ENCODE measurements around the gene PPP1R3F.
A peak's percentile ranks its signal among the peaks of the same experiment; 100 is the strongest.

The PPP1R3F gene

DNA sequence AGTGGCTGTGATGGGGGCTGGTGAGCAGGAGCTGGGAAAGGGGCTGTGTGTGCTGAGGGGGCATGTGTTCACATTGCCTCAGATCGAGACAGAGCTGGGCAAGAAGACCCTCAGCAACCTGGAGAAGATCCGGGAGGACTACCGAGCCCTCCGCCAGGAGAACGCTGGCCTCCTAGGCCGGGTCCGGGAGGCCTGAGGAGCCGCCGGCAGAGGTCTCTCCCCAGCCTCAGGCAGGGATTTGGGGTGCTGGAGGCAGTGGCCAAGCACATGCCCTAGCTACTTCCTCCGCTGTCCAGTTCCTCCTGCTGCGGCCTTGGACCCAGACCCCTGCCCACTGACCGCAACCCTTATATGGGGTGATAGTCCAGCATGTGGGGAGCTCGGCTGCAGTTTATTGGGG is 19.5 kb upstream of the PPP1R3F start:
- DNase-seq: no peak

DNA sequence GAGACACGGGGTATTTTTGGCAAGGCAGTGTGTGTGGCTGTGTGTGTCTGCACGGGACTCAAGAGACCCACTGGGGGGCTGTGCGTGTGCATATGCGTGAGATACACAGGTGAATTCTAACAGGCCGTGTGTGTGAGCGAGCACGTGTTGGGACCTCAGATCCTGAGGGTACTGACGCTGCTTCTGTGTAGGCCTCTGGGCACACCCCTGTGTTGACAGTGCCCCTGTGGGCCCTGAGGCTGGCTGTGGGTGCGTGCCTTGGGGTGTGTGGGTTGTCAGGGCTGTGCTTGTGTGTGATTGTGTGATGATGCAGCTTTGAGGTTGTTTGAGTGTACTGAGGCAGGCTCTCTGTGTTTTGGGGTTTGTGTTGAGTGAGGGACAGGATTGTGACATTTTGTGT is 19.0 kb upstream of the PPP1R3F start:
- no peak for DNase-seq

- DNase-seq: no peak
Measured at GRCh38 chrX:49251325-49251724, 18.3 kb upstream of the PPP1R3F start.

DNA sequence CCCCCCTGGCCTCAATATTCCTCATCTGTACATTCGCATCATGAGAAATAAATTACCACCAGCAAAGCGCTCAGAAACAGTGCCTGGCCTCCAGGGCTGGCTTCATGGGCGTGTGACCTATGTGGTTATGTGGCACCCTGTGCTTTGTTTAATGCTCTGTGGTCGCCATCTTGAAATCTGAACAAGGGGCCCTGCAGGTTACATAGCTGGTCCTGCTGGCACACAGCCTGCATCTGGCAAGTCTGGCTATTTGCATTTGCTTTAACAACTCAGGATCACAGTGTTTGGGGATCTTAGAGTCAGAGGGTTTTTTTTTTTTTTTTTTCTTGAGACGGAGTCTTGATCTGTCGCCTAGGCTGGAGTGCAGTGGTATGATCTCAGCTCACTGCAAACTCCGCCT is 15.0 kb upstream of the PPP1R3F start:
- no peak for DNase-seq

- DNase-seq: no peak
Measured at GRCh38 chrX:49256268-49256995, 13.2 kb upstream of the PPP1R3F start.

DNA sequence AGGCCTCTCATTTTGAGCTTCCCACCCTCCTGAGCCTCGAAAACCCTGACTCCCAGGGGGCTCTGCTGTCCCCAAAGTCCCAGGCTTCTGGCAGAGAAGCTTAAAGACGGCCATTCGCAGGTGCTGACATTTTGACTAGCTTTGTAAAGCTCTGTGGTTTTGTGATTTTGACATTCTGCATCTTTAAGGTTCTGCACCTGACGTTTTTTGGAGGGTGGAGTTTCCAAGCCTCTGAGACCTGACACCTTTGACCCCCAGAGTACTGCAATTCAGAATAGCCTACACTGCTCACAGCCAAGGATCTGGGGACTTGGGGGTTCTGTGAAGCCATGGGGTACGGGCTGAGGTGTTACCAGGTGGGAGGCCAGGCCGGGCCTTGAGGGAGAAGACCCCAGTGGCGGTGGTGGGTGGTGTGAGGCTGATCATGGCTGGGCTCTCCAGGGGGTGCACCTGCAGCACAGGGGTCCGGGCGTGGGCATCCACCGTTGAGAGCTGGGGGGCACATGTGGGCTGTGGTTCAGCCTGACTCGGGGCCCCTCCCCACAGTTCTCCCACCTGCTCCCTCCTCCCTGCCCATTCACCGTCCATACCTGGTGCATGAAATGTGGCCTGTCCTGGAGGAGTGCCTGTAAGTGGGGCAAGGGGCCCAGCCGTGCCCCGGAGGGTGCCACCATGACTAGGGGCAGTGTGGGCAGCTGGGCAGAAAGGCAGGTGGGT is 12.4 kb upstream of the PPP1R3F start:
- DNase-seq: no peak

DNA sequence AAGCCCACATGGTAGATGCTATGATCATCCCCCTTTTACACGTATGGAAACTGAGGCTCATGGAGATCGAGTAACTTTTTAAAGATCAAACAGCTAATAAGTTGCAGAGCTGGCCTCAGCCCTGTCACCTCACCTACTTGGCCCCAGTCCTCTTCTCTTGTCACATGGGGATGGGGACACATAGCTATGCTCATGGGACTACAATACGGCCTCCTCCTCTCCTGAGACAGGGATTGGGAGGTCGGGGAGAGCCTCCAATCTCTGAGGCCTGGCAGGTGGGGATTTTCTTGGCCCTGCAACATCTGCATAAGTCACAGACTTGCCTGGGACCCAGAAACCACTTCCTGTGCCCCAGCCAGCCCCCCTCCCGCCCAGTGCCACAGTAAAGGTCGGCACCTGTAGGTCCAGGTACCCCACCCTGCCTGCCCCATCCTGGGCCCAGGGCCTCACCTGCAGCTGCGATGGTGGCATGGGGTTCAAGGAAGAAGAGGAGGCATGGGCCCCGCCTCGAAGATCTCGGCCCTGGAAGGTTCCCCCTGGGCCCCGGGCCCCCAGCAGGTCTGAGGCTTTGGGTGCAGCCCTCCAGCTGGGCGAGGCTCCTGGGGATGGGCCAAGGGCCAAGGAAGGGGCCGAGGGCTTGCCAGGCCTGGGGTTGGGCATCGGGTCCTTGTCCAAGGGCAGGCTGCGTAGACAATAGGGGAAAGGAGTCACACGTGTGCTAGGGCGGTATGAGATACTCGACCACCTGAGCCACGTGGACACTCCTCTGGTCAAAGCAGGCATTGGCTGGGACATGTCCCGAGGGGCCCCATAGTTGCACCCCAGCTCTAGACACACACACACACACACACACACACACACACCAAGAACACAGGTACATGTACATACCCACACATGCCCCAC is 11.5 kb upstream of the PPP1R3F start:
- DNase-seq: no peak

DNA sequence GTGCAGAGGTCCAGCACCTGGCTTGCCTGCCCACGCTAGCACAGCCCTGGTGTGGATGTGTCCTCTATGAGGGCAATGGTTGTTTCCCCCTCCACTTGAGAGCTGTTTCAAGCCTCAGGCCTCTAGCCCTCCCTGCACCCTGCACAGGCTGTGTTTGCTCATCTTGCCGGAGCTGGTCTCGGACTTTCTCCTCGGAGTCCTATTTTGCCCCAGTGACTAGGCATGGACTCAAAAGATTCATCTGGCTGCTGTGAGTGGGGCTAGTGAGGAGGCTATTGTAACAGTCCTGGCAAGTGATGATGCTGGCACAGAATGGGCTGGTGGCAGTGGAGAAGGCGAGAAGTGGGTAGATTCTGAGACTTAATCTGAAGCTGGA is 10.9 kb upstream of the PPP1R3F start:
- no peak for DNase-seq

- no peak for DNase-seq
Measured at GRCh38 chrX:49260221-49260985, 9.2 kb upstream of the PPP1R3F start.

DNA sequence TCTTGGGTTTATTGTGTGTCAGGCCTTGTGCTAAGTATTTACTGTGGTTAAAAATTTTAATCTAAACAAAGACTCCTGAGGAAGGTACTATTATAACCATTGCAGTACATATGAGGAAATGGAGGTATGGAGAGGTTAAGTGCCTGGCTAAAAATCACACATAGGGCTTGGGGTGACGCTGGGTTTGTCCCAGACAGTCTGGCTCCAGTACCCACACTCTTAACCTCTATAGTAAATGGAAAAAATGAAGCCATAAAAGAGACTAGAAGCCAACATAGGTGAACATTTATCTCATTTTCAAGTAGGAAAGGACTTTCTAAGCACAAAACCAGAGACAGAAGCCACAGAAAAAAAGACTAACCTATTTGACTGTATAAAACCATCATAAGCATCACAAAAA is 7.0 kb upstream of the PPP1R3F start:
- no peak for DNase-seq

DNA sequence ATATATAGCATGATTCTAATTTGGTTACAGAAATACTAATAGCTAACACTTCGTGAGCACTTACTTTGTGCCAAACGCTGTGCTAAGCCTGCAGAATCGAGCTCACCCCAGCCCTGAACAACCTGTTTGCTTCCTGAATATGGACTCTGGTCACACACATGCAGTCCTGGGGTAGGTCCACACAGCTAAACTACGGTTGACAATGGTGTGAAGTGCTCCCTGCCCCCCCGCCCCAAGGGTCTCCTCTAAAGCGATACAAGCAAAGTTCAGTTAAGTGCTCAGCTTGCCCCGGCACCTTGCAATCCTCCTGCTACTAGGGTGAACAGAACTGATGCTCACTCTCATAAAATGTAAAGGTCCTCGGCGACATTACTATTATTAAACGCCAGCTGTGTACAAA is 6.0 kb upstream of the PPP1R3F start:
- no peak for DNase-seq

DNA sequence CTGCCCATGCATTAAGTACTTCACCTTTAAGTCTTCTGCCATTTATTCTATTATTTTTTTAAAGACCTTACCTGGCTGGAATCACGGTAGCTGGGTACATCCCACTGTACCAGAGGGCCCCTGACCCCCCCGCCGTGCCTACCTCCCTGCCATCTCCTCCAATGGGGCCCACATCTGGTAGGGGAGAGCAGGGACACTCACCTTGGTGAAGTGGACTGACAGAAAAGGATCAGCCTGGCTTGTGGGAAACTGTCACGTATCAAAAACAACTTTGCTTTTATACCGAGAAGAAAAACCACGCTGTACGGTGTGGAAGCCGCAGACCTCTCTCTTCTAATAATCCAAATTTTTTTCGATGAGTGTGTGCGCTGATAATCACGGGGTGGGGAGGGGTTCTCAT is 5.1 kb upstream of the PPP1R3F start, which contains the start of gene FOXP3:
Gene FOXP3, minus strand, starts transcription at position 251 of the 400 bp plus-strand sequence. CDS start 6,205 bp downstream, outside the sequence.
- DNase-seq: no peak

GRCh38 chrX:49266523-49267445 is 2.8 kb upstream of the PPP1R3F start:
- DNase-seq: no peak

DNA sequence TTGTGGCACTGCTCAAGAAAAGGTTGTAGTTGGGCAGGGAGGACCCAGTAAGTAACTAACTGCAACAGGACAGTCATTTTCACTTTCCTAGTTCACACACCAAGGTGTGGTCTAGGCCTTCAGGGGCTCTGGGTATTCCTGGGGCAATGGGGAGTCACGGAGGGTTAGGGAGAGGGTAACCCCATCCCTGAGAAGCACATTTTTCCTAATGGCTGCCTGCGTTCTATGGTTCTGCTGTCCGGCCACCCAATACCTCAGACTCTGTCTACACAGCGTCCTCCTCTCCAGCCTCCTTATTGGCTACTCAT is 937 bp upstream of the PPP1R3F start:
- no peak for DNase-seq

GRCh38 chrX:49269010-49269766 is 405 bp upstream of the PPP1R3F start:
- DNase-seq: peak; percentile 75 to 85

DNA sequence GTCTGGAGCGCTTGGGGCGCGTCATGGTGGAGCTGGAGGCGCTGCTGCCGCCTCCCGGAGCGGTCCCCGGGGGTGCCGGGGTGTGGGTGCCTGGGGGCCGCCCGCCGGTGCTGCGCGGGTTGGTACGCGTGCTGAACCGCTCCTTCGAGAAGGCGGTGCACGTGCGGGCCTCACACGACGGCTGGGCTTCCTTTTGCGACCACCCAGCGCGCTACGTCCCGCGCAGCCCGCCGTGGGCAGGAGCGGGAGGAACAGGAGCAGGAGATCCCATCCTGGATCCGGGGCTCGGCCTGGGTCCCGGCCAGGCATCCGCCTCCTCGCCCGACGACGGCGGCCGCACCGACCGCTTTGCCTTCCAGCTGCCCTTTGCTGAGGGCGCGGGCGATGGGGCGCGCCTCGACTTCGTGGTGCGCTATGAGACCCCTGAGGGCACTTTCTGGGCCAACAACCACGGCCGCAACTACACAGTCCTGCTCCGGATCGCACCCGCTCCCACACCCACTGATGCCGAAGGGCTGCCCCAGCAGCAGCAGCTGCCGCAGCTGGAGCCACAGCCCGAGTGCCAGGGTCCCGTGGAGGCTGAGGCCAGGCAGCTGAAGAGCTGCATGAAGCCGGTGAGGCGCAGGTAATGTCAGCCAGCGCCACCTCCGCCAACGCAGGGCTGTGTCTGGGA is 792 bp downstream of the PPP1R3F start:
- DNase-seq: no peak

DNA sequence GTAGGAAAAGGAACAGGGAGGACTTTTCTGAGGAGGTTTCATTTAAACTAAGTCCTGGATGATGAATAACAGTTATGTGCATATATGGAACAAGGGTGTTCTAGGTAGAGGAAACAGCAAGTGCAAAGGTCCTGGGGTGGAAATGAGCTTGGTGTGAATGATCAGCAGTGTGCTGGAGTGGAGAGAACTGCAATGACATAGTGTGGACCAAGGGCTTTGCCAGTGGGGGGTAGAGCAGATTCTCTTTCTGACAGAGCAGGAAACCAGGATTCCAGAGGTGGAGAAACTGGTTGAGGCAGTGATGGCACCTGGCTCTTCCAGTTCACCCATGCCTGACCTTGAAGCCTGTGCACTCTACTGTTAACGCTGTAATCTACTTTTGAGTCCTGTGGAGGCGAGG is 1.7 kb downstream of the PPP1R3F start:
- no peak for DNase-seq

DNA sequence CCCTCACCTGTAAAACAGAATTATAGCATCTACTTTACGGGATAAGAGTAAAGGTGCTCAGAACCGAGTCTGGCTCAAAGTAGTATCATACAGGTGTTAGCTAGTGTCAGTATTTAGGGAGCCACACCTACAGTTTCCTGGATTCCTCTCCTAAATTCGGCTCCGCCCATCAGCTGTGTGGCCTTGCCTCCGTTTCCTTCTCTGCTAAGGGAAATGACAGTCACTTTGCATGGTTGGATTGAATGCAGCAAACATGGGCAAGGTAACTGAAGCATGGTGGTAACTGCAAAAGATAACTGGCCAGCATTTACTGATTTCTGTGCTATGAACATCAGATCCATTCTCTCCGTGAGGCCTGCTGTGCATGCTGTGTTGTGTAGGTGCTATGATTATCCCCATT is 2.8 kb downstream of the PPP1R3F start:
- DNase-seq: no peak

DNA sequence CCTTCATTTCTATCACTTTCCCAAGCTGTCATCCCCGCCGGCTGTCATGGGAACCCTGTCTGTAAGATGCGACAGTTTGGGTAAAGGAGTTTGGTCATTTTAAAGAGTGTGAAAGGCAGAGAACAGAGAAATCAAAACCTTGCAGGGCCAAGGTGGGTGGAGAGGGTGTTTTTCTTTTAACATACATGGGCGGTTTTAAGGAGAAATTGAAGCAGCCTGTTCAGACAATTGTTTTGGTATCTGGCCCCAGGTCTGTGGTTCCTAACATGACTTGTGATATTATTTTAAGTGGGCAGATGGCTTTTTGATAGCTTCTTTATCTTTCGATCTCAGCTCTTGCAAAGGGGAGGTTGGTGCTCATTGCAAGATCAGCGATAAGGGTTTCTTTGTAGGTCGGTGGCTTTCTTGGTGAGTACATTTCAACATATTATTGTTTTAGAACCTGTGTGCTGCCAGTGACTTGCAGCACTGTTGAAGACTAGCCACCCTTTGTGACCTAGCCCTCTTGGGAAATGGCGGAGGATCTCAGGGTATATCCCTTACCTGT is 3.7 kb downstream of the PPP1R3F start:
- no peak for DNase-seq

- DNase-seq: no peak
Measured at GRCh38 chrX:49276207-49276606, 6.6 kb downstream of the PPP1R3F start.
